HuH-7.5 (cell line): ENCODE results near the gene CCDC191.

Experiments used
- DNase-seq: peaks from one replicate; pipeline ENCODE4 v3.0.0; 2011; ENCODE audit warnings: low spot score

CCDC191 gene

DNA sequence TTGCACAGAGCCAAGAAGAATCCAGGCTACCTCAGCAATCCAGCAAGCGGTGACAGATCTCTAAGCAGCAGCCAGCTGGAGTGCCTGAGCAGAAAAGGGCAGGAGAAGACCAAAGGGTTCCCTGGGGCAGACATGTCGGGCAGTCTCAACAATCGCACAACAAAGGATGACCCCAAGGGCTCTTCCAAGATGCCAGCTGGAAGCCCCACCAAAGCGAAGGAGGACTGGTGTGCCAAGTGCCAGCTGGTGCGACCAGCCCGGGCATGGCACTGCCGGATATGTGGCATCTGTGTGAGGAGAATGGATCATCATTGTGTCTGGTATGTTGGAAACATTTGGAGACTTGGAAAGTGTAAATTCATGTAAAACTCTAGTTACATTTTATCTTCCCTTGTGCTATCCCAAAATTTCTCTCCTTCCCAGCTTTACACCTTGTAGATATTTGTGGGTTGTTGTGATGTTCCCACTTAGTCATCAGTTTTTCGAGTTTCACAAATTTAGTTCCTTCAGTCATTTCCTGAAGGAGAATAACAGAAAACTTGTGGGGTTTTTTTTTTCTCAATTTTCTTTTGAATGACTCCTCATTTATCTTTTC lies 102.1 kb downstream of the CCDC191 start:
- no peak for DNase-seq

DNA sequence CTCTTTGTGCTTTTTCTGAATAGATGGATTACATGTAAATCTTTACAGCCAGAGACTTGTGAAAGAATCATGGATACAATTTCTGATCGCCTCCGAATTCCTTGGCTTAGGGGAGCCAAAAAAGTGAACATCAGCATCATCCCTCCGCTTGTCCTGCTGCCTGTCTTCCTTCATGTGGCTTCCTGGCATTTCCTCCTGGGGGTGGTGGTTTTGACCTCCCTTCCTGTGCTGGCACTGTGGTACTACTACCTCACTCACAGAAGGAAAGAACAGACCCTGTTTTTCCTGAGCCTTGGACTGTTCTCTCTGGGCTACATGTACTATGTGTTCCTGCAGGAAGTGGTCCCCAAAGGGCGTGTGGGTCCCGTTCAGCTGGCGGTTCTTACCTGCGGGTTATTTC lies 102.6 kb downstream of the CCDC191 start:
- DNase-seq: no peak

DNA sequence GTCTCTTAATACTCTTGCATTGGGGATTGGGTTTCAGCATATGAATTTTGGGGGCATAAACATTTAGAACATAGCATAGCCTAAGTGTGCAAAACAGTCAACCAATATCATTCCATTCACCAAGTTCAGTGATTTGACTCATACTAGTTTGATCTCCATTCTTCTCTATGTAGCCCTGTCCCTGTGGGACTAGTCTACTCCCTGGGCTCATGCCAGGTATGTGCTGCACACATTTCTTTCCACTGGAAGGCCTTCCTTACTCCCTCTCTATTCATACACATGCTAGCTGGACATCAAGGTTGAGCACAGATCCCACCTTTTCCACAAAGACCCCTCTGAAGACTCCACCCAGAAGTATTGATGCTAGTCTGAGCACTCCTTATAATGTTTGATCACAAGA lies 103.4 kb downstream of the CCDC191 start:
- DNase-seq: no peak

DNA sequence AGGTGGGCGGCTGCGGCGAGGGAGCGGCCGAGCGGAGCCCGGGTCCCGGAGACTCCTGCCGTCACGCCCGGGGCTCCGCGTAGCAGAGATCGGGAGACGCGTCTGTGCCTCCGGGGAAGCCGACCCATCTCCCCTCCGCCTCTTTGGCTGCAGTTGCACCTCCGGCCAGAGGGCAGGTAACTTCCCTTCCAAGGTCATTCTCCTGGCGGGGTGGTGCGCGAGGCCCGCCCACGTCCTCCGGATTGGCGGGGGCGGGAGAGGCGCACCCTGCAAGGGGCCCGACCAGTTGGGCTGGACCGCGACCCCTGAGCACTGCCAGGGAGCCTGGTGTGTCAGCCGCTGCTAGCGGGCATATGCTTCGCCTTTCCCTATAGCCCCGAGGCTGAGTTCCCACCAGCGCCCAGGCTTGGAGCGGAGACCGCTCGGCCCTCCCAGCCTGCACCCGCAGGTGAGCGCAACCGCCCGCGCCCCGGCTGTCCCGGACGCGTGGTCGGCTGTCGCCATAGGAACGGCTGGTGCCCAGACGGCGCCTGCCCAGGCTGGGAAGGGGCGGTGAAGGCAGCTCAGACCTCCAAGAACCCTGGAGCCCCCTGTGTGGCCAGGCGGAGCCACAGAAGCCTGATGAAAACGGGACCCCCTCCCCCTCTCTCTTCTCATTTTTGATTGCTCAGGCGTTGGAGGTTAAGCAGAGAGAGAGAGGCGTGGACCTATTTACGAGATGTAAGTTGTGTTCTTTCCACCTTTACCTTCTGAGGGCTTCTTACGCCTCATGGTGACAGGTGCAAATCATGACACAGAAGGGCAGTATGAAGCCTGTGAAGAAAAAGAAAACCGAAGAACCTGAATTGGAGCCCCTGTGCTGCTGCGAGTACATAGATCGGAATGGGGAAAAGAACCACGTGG lies 108.1 kb downstream of the CCDC191 start:
- DNase-seq: peak; percentile 75

DNA sequence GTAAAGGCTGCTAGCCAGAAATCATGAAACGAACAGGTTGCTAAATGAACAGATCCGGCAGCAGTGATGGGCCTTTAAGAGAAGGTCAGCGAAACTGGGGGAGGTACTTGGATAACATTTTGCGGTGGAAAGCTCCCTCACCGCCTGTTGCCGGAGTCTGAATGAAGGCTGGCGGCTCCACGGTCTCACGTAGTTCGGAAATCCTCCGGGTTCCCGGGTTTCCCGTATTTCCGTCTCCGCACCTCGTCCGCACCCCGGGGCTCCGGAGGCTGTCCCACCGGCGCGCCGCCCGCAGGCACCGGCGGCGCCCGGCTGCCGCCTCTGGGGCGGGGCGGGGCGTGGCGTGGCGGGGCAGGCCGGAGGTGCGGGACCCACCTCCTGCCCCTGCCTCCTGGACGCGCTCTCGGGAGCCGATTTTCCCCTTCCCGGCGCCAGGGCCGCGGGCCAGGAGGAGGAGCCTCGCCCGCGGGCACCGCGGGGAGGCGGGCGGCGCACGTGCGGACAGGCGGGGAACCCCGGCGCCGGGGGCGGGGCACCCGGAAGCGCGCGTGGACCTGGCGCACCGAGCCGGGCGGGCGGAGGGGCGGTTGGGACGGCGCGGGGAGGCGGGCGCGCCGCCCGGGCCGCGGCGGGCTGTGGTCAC lies 108.8 kb downstream of the CCDC191 start, which contains the start of gene ZDHHC23:
Gene ZDHHC23, plus strand, starts transcription at position 642 of the 643 bp plus-strand sequence. CDS start 790 bp downstream, outside the sequence.
- peak; percentile 85 for DNase-seq

DNA sequence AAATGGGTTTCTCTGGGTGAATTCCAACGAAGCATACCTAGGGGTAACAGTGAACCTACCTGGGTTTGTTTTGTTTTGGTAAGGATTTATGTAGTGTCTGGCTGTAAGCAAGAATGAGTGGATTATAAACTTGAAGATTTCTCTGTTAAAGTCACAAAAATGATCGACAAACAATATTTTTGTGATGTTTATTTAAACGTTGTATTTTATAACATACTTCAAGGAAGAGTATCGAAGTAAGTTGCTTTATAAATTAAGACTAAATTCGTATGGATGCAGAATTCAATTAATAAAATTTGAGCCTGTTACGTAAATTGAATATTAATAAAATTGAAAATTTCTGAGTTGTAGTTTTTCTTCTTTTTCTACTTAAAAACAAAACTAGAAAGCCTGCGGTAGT lies 109.5 kb downstream of the CCDC191 start:
- no peak for DNase-seq

DNA sequence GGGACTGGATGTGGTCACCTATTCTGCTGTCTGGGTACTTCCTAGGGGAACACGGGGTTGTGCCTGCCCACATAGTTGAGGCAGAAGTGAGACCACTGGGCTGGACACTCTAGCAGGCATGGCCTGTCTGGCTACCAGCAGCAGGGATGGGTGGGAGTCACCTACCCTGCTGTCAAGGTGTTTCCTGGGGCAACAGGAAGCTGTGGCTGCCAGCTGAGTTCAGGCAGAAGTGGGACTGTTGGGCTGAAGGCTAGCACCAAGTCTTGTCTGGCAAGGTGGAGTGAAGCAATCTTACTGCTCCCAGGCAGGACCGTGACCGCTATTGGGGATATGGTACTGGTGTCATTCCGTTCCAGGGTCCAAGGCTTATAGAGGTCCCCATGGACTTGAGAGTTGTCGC lies 128.8 kb downstream of the CCDC191 start:
- DNase-seq: no peak

DNA sequence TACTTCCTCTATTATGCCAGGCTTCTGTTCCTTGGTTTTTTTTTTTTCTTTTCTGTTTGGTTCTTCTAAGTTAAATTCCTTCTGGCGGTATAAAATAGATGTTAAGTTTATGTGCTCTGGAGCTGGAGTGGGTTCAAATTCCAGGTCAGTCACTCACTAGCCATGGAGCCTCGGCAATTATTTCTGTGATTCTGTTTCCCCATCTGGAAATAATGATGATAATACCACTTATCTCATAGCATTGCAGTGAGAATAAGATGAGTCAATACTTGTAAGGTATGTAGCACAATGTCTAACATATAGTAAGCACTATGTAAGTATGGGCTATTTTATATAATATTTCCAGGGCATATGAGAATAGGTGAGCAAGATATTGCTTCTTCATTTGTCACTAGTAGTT lies 141.7 kb downstream of the CCDC191 start:
- DNase-seq: no peak
